T-helper 2 cell (primary cell): ENCODE measurements around the gene CLTB.

Experiments
- DNase-seq, 5 experiments: peaks; one replicate each; pipeline versions ENCODE4 v3.0.0 to v3.0.0-alpha.2; 2012 to 2022

The CLTB gene

DNA sequence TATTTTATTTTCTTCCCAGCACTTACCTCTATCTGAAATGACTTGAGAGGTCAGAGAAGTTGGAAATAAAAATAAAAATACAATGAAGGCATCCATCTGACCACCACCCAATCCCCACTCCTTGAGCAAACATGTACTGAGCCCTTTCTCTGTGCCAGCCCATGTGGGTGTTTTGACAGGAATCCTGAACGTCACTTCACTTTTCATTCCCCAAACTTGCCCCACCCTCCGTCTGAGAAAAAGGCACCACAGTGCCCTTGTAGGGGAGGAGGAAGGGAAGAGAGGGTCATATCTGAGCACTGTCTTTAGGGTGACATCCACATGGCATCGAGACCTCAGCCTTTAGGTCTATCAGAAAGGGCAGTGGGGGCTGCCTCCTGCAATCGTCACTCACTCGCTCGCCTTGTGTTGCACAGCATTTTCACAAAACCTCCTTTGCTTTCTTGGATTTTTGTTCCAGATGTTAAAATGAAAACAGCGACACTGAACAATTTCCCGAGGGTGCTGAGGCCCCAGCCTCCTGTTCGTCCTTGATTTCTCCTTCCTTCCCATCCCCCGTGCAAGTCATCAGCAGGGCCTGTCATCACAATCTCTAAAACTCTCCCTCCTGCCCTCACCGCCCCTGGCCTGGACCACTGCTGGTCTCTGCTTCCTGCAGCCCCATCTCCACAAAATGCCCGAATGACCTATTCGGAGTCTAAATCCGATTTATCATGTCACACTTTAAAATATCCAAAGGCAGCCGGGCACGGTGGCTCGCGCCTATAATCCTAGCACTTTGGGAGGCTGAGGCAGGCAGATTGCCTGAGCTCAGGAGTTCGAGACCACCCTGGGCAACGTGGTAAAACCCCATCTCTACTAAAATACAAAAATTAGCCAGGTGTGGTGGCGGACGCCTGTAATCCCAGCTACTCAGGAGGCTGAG, 14.8 kb downstream of the CLTB start:
- DNase-seq = no peak

DNA sequence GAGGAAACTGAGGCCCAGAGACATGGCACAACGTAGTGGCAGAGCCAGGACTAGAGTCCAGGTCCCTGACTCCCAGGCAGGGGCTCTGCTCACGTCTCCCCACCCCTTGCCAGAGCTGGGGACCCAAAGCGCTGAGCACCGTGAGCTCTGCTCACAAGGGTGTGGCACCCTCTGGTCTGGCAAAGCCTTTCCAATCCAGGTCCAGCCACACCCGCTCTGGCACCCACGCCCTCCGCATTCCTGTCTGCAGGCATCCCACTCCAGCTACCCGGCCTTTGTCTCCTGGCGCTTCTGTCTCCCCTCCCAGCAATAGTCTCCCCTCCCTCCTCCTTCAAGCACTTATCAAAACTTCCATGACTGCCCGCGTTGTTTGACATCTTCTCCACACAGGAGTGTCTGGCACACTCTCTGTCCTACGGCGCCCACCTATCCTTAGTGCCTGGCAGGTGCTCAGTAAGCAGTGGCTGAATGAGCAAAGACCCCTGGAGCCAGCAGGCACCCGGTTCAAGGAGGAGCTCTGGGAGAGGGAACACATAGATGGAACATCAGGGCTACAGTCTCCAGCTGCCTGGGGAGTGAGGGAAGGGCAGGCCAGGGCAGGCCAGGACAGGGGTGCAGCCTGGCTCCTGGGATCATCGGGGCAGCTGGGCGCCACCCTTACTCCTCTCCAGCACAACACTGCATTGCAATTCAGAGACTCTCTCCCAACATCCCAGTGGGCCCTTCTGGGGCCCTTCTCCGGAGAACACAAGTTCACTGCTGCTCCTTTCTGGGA, 15.8 kb downstream of the CLTB start:
- DNase-seq = no peak

DNA sequence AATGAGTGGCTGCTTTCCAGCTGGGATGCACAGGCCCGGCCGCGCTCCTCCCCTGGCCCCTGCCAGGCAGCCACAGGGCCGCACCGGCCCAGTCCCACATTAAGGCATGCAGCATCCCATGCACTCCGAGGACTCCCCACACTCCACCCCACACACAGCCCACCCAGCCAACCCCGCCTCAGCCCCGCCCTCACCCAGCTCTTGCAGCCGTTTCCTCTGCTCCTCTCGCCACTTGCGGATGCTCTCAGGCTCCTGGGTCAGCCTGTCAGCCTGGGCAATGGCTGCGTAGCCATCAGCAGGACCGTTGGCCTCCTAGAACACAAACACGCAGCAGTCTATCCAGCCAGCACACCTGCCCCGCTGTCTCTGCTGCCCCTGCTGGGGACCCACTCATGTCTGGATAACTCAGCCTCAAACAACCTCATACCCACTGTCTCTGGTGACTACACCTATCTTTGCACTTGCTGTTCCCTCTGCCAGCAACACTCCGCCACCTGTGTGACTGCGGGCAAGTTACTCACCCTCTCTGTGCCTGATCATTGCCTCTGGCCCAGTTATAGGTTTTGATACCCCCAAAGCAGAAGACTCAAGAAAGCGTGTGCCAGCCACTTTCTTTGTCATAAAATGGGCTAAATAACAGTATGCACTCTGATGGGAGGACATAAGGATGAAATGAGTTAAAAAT, 18.5 kb downstream of the CLTB start:
- DNase-seq = no peak

DNA sequence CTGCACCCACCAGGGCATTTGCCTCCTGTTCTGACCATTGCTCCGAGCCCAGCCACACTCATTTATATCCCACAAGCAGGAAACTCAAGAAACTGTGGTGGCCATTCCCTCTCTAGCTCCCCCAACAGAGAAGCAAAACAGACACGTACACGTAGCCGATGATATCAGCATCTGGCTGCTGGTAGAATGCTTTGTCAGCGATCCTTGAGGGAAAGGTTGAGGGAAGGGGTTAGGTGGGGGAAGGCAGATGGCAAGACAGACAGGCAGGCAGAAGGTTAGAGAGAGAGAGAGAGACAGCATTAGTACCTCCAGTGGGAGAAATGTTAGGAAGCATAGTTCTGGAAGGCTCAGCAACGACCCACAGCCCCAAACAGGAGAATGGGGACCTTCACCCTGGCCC, 20.0 kb downstream of the CLTB start:
- no peak for DNase-seq

DNA sequence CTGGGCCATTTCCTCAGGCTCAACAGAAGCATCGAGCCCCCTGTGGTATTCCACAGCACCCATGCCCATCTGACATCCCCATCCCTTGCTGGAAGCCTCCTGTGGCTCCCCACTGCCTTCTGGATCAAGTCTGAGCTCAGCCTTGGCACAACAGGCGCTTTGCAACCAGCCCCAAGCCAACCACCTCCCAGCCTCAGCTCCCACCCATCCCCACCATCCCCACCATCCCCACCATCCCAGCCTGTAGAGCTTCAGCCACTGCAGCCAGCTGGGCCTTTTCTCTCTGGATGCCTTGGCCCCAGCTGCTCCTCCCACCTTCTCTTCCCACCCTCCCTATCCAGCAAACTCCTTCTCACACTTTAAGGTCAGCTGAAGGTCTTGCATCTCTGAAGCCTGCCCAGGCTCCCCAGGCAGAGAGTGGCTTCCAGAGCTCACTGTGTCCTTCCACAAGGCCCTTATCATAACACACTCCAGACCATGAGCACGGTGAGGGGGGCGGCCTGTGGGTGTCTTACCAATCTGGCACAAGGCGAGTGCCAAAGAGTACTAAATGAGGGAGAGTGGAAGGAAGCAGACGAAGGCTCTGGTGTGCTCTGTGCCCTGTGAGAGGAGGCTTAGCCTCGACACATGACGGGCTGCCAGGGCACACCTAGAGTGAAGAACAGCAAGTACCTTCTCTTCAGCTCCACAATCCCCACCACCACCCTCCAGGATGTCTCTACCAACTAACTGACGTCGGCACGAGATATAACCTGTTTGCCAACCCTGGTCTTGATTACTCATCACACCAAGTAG, 21.3 kb downstream of the CLTB start:
- DNase-seq = no peak

DNA sequence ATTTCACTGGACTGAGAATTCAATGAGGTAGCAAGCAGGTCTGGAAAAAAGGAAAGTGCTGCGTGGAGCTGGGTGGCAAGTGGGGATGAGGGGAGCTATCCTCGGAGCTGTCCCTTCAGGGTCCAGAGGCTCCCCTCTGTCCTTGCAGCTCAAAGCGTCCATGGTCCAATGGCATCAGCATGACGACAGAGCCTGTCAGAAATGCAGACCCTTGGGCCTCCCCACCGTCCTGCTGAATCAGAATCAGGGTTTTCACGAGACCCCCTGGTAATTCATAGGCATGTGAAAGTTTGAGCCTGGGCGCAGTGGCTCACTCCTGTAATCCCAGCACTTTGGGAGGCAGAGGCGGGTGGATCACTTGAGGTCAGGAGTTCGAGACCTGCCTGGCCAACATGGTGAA, 22.2 kb downstream of the CLTB start:
- DNase-seq = no peak

DNA sequence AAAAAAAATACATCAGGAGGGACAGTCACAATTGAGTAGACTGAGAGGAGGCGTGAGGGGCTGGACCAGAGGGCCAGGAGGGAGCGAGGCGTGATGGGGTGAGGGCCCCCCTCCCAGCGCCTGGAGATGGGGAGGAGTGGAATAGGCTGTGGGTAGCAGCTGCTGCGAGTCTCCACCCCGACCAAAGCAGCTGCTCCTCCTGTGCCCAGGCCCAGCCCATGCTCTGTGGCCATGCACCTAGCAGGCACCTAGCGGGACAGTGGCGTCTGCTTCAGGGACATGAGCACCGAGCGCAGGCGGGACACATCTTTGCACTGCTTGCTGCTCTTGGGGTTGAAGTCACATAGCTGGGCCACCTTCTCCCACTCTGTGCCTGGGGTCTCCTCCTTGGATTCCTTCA, 23.8 kb downstream of the CLTB start:
- DNase-seq = no peak

DNA sequence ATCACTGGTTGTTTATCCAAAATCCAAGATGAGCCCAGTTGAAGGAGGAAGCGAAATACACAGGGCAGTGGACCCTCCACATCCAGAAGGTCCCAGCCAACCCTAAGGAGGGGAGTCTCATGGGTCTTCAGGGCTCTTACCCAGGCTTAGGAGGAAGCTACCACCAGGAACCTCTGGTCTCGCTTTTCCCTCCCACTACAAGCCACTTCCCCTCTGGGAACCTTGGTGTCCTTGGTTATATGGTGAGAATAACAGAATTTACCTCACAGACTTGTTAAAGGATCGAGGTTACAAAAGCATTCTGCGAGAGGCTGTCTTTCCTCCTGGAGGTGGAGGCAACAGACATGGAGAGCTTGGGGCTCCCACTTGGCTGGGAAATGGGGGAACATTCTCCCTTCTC, 24.3 kb downstream of the CLTB start:
- no peak for DNase-seq

DNA sequence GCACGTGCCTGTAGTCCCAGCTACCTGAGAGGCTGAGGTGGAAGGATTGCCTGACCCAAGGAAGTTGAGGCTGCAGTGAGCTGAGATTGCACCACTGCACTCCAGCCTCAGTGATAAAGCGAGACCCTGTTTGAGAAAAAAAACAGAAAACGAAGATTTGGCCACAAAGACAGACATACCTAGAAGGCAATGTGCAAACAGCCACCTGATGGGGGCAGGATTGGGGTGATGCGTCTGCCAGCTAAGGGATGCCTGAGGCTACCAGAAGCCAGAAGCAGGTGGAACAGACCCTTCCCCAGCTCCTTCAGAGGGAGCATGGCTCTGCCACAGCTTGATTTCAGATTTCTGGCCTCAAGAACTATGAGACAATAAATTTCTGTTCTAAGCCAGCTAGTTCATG, 24.9 kb downstream of the CLTB start:
- no peak for DNase-seq

DNA sequence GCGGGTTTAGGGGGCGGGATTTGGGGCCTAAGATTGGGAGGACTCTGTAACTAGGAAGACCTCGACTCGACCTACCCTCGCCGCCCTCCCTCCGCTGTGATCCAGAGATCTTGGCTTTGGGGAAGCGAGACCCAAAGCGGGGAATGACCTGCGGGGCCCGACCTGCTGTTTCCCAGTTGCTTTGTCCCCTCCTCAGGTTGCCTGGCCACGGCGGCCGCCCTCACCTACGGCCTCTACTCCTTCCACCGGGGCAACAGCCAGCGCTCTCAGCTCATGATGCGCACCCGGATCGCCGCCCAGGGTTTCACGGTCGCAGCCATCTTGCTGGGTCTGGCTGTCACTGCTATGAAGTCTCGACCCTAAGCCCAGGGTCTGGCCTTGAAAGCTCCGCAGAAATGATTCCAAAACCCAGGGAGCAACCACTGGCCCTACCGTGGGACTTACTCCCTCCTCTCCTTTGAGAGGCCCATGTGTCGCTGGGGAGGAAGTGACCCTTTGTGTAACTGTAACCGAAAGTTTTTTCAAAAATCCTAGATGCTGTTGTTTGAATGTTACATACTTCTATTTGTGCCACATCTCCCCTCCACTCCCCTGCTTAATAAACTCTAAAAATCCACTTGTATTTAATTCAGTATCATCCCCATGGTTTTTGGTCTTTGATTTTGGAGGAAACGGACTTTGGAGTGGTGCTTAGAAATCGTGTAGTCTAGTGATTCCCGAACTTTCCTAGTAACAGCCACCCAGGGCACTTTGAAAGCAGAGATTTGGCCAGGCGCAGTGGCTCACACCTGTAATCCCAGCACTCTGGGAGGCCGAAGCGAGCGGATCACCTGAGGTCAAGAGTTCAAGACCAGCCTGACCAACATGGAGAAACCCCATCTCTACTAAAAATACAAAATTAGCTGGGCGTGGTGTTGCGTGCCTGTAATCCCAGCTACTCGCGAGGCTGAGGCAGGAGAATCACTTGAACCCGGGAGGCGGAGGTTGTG, 26.9 kb downstream of the CLTB start:
- DNase-seq = no peak

DNA sequence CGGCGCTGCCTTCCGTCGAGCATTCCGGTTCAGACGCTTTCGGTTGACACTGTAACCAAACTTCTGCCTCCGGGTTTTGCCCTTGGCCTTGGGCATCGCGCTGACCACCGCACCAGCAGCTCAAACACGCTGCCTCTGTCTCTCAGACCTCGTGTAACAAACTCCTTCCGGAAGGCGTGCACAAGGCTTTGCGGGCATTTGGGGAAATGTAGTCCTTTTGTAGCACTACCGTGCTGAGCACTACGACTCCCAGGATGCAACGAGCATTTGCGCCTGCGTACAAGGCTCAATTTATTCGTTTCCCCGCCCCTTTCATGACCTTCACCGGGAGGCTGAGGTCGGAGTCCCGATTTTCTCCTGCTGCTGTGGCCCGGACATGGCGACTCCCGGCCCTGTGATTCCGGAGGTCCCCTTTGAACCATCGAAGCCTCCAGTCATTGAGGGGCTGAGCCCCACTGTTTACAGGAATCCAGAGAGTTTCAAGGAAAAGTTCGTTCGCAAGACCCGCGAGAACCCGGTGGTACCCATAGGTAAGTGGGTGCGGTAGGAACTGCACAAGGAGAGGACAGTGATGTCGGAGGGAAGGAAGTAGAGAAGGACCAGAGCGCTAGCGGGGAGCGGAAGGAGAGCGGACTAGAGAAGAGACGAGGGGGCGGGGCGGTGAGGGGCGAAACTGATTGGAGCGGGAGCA, 27.8 kb downstream of the CLTB start, which contains the start of the genes HIGD2A and NOP16:
HIGD2A (plus strand) TSS at position 308 of the 691 bp plus-strand sequence; CDS start at position 377, 69 bp downstream.
NOP16 (minus strand) TSS at position 155 of the 691 bp plus-strand sequence; CDS start at position 96, 59 bp downstream.
- DNase-seq = peak; percentile 97 to 100 (median 98)

DNA sequence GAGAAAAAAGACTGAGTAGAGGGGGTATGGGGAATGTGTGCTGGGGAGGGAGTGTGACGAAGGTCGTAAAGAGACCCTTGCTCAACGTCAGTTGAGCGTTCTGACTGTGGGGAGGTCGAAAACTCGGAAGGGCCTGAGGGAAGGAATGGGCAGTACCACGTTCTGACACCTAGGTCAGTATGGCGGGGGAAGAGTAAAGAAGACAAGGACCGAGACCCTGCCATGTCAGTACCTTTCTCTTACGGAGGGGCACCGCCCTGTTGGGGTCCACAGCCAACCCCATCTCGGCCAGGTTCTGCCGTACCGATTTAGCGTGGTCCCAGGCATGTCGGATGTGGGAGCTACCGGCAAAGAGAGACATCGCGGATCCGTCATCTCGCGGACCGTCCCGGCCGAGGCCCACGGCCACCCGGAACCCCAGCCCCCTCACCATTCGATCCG, 28.3 kb downstream of the CLTB start:
- peak in 1 of 5 experiments; percentile 21 for DNase-seq

DNA sequence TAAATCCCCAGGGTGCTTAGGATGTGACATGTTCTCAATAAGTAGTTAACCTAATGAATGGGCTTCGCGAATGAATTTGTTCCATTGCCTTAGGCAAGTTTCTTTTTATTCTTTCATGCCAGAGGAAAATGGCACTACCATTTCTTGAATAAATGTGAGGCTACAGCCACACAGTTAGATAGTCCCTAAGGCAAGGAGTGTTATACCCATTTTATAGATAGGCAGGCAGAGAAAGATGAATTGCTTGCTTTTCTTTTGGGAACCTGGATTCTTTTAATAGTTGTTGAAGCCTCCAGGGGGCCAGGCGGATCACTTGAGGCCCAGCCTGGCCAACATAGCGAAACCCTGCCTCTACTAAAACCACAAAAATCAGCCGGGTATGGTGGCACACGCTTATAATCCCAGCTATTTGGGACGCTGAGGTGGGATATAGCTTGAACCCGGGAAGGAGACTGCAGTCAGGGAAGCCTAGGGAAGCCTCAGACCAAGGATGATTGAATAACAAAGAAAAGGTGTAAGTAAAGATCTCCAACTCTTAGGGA, 28.9 kb downstream of the CLTB start:
- peak in 1 of 5 experiments; percentile 20 for DNase-seq

DNA sequence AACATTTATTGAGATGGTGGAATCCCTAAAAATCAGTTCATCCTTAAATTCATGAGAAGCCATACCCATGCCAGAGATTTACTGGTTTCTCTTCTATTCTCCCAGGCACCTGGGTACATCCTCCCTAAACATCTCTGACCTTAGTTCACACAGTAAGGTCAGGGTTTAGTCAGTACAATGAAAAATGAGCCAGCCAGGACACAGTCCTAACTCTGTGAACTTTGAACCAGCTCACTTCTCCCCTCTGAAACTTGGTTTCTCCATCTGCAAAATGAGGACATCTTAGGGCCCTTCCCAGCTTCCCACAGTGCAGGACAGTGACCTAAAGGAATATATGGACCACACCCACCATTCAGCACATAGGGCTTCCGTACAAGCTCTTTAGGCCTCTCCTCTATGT, 29.8 kb downstream of the CLTB start:
- no peak for DNase-seq

DNA sequence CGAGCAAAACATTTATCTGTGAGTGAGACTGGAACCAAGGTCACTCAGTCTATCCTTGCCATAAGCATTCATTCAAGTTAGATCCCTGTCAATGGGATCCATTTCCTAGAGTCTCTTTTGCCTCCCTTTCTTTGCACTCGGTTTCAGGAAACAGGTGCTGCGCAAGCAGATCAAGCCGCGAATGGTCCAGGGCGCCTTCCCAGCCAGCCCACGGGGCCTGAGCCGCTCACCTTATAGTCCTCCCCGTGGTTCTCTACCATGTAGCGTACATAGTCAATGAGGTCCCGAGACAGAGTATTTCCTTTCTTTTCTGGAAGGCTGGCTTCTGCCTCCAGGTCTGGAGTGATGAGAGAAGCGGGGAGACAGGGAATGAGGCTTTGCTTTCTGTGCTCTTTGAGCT, 31.3 kb downstream of the CLTB start:
- no peak for DNase-seq

DNA sequence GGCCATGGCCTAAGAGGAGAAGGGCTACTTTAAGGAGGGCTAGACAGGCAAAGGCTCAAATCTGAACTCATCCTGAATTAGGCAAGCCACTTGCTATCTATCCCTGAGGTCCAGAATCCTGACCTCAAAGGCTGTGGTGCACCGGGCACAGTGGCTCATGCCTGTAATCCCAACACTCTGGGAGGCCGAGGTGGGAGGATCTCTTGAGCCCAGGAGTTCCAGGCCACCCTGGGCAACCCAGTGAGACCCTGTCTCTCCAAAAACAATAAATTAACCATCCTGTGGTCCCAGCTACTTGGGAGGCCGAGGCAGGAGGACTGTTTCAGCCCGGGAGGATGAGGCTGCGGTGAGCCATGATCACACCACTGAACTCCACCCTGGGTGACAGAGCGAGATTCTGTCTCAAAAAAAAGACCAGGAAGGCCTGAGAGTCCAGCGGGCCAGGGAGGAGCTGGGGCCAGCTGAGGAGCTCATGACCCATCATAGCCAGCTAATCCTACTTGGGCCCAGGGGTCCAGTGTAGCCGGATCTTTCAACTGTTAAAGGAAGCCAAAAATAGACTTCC, 31.9 kb downstream of the CLTB start:
- no peak for DNase-seq

DNA sequence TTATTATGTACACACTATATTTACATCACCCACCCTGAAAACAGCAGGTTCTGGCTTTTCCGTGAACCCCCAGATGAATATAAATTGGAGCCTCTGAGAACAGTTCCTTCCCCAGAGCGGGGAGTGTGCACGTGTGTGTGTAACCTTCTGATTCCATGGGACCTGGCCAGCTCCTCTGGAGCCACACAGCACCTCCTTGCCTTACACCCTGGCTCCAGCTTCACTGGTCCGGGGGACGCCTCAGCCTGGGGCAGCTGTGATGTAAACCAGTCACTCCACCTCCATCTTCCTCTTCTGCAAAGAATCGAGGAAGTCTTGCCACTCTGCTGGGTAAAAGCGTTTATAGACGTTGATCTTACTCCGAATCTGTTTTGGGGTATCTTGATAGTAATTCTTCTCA, 32.4 kb downstream of the CLTB start:
- DNase-seq = no peak

DNA sequence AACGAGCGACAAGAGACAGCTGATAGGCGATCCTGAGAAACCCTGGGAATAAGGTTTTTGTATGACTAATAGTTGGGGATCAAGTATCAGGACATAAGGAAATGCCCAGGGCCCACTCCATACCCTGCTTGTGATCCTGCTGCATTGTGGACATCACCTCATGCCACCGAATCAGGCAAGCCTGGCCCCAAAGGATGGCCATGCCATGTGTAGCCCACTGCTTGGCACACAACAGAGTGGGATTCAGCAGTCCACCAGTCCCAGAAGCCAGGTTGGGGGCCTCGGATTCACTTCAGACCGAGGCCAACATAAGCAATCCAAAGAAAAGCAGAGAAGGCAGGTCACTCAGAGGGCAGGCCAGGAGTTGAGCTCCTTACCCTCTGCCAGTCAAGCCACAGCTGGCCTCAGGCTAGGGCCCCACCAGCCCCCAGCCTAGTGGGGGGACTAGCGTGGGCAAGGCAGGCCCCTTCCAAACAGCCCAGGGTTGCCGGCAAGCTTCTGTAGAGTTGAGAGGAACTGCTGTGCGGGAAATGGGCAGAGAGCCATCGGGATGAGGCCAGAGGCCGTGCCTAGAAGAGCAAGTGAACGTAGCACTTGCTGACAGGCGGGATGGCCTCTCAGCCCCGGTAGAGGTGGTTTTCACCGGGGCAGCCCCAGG, 33.0 kb downstream of the CLTB start:
- DNase-seq = no peak

DNA sequence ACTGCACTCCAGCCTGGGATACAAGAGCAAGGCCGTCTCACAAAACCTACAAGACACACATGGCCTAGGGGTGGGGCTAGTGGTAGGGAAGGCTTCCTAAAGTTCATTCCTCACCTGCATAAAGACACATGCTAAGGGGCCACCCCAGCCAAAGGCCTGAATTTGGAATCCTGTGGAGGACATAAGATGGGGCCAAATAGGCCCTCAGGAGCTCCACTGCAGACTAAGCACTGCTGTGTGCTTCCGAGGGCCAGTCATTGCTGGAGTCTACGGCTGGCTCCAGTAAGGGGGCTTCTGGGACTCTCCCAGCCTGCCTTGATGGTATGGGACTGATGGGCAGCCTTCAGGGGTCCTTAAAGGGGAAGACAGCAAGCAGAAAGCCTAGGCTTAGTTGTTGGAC, 33.6 kb downstream of the CLTB start:
- no peak for DNase-seq
